Fibroblast of lung (primary cell): Measurements from ENCODE around the gene PADI1. TPM values are rescaled to one million over a fixed set of nuclear protein-coding genes. Genes with fewer than 3 reads are reported as not detected.

Source experiments
- DNase-seq, 2 donors: peaks; one replicate each; pipeline versions ENCODE4 v3.0.0 to v3.0.0-alpha.2; 2010; ENCODE audit warnings: low read depth in 2 of 2
- H2AFZ ChIP-seq: 2 replicates; pipeline ENCODE4 v1.5.1; 2012; ENCODE audit warnings: low read length, control low read depth, inconsistent platforms
- H3K27ac ChIP-seq: 2 replicates; pipeline ENCODE4 v1.5.1; 2011; ENCODE audit warnings: low read length, control low read depth; ENCODE audit not compliant: insufficient read depth
- H3K27me3 ChIP-seq: 2 replicates; pipeline ENCODE4 v1.5.1; 2011; ENCODE audit warnings: mild to moderate bottlenecking, low read length; ENCODE audit not compliant: control insufficient read depth, insufficient read depth
- H3K36me3 ChIP-seq: 2 replicates; pipeline ENCODE4 v1.5.1; 2011; ENCODE audit warnings: low read length; ENCODE audit not compliant: control insufficient read depth, insufficient read depth
- H3K4me1 ChIP-seq: 2 replicates; pipeline ENCODE4 v1.5.1; 2011; ENCODE audit warnings: low read length; ENCODE audit not compliant: control insufficient read depth, insufficient read depth; ENCODE audit errors: extremely low read depth
- H3K4me2 ChIP-seq: 2 replicates; pipeline ENCODE4 v1.5.1; 2011; ENCODE audit warnings: low read length, control low read depth; ENCODE audit not compliant: insufficient read depth; ENCODE audit errors: extremely low read depth
- H3K4me3 ChIP-seq, 4 experiments: fragments of 200-600 bp in 1 of 4; sonication (generic) in 1 of 4; replicated peaks in 1 of 4; 2 replicates each; pipeline ENCODE4 v1.5.1; 2011 to 2016; ENCODE audit warnings: low read length in 4 of 4, low read depth in 3 of 4, mild to moderate bottlenecking in 3 of 4, control low read depth in 2 of 4, inconsistent platforms in 1 of 4, mixed read lengths in 1 of 4; ENCODE audit not compliant: insufficient read depth in 1 of 4; ENCODE audit errors: control extremely low read depth in 1 of 4
- H3K79me2 ChIP-seq: 2 replicates; pipeline ENCODE4 v1.5.1; 2012; ENCODE audit warnings: mild to moderate bottlenecking, low read length, inconsistent platforms; ENCODE audit not compliant: control insufficient read depth, insufficient read depth
- H3K9ac ChIP-seq: 2 replicates; pipeline ENCODE4 v1.5.1; 2011; ENCODE audit warnings: mild to moderate bottlenecking, low read length, control low read depth; ENCODE audit not compliant: insufficient read depth
- H3K9me3 ChIP-seq: 2 replicates; pipeline ENCODE4 v1.5.1; 2012; ENCODE audit warnings: low read depth, low read length; ENCODE audit not compliant: control insufficient read depth, insufficient read depth
- H4K20me1 ChIP-seq: 2 replicates; pipeline ENCODE4 v1.5.1; 2011; ENCODE audit warnings: low read length; ENCODE audit not compliant: control insufficient read depth, insufficient read depth; ENCODE audit errors: extremely low read depth
- CTCF ChIP-seq, 2 donors: IDR thresholded peaks in 1 of 2; conservative IDR thresholded peaks in 1 of 2; 1 replicate in 1 of 2; 2 replicates in 1 of 2; pipeline ENCODE4 v1.5.1; 2011 to 2012; ENCODE audit warnings: low read length in 2 of 2, control low read depth in 1 of 2, inconsistent platforms in 1 of 2, low read depth in 1 of 2, mild to moderate bottlenecking in 1 of 2
- EZH2 ChIP-seq: IDR thresholded peaks from 2 replicates; pipeline ENCODE4 v1.5.1; 2012; ENCODE audit warnings: low read length, control low read depth, mild to moderate bottlenecking; ENCODE audit errors: missing control alignments
- polyA plus RNA-seq, 2 donors: library from polyadenylated mRNA; depleted of rRNA in 1 of 2; stranded (reverse) in 1 of 2; unstranded in 1 of 2; fragments of >200 nt; gene quantifications; 2 replicates each; pipeline ENCODE4 v1.2.1, GENCODE V29; 2011 to 2012; ENCODE audit warnings: missing spikeins in 1 of 2
- total RNA-seq: library from RNA; depleted of rRNA; stranded (reverse); fragments of >200 nt; gene quantifications from 2 replicates; pipeline ENCODE4 v1.2.1, GENCODE V29; 2014

The PADI1 gene
- total and polyA plus RNA-seq, 2 donors (not counting 1 experiment from before 2014, with no cell fraction given): not detected

- Histone ChIP-seq H3K9ac (no peak overlapping the region), H3K79me2 (no peaks in the 10 kb centered on the region), H3K4me2 (no peak overlapping the region), H3K4me3 (no peak overlapping the region), H2AFZ (no peak overlapping the region), H3K36me3 (no peaks in the 10 kb centered on the region), H3K27ac (no peak overlapping the region), H3K27me3 (peaks cover 6% of the 10 kb centered on the region), H3K9me3 (no peaks in the 10 kb centered on the region), H3K4me1 (no peaks in the 10 kb centered on the region), H4K20me1 (no peaks in the 10 kb centered on the region)
- TF ChIP-seq EZH2 (no peak), CTCF (conservative IDR thresholded peaks at IDR 0.05 in 1 of 2, IDR thresholded peaks at IDR 0.05 in 1 of 2; ENCODE audit: low read depth in 1 of 2, low read length in 2 of 2) (no peak)
- DNase-seq: no peak
Observed at GRCh38 chr1:17263936-17264335, 59.0 kb downstream of the PADI1 start.

- Histone ChIP-seq H3K27ac (no peak overlapping the region), H3K79me2 (no peaks in the 10 kb centered on the region), H3K4me3 (no peak overlapping the region), H3K36me3 (no peaks in the 10 kb centered on the region), H2AFZ (no peak overlapping the region), H3K4me2 (no peak overlapping the region), H3K9ac (no peak overlapping the region), H3K4me1 (no peaks in the 10 kb centered on the region), H3K27me3 (peaks cover 6% of the 10 kb centered on the region), H4K20me1 (no peaks in the 10 kb centered on the region), H3K9me3 (no peaks in the 10 kb centered on the region)
- no peak for TF ChIP-seq CTCF (conservative IDR thresholded peaks at IDR 0.05 in 1 of 2, IDR thresholded peaks at IDR 0.05 in 1 of 2; ENCODE audit: low read depth in 1 of 2, low read length in 2 of 2)
- no peak for TF ChIP-seq EZH2
- no peak for DNase-seq
Observed at GRCh38 chr1:17264470-17264869, 59.5 kb downstream of the PADI1 start.

DNA sequence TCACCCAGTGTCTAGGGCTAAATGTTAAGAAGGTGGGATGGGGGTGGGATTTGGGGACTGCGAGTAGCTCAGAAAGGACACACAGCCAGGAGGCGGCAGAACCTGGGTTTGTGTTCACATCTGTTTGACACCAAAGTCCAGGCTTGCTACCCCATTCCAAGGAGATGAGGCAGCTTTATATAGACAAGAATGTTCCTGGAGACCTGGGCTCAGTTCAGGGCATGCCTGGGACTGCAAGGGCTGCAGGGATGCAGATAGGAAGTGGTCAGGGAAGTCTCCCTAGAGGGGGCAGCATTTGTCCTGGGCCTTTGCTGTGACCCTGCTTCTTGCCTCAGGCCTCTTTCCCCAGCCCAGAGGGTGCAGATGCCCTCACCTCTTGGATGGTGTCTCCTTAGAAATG lies 60.2 kb downstream of the PADI1 start:
- Histone ChIP-seq H3K27ac (no peak overlapping the region), H3K36me3 (no peaks in the 10 kb centered on the region), H3K4me2 (no peak overlapping the region), H3K9me3 (no peaks in the 10 kb centered on the region), H3K79me2 (no peaks in the 10 kb centered on the region), H3K4me1 (no peaks in the 10 kb centered on the region), H2AFZ (no peak overlapping the region), H3K4me3 (no peak overlapping the region), H3K9ac (no peak overlapping the region), H3K27me3 (peaks cover 6% of the 10 kb centered on the region), H4K20me1 (no peaks in the 10 kb centered on the region)
- TF ChIP-seq CTCF (conservative IDR thresholded peaks at IDR 0.05 in 1 of 2, IDR thresholded peaks at IDR 0.05 in 1 of 2; ENCODE audit: low read depth in 1 of 2, low read length in 2 of 2): no peak
- no peak for TF ChIP-seq EZH2
- peak in 1 of 2 donors; percentile 30 for DNase-seq
